ENCODE results near the gene TIGD6.

GRCh38 chr5:150046031-150046430 is 45.6 kb upstream of the TIGD6 start:
- TF ChIP-seq CTCF (IDR thresholded peaks at IDR 0.05; ENCODE audit: insufficient read depth, low read depth, low read length): no peak
- TF ChIP-seq EZH2 (IDR thresholded peaks at IDR 0.05; ENCODE audit: insufficient read depth, low read length): no peak

Measured in astrocyte (in vitro differentiated cells and primary cell).